Amniotic epithelial cell (primary cell): ENCODE measurements around the gene PHOX2A.
"Not testable (repeated sequence)": the region's sequence is repeated elsewhere in the genome, so short reads cannot be mapped to it uniquely, and the experiment has no call there.

Experiments
- DNase-seq: peaks from one replicate; pipeline ENCODE4 v3.0.0-alpha.2; 2010; ENCODE audit warnings: low read depth

PHOX2A gene

DNA sequence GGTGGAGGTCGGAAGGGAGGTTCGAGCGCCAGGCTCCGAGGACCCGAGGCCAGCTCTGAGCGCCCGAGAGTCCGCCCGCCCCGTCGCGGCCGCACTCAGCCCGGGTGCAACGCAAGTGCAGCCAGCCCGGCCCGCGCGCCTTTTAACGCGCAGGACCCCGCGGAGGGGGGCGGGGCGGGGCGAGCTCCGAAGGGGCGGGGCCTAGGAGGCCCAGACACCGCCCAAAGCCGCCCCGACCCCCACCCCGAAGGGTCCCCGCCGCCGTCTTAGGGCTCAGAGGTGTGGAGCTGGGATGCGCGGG, at the start of gene PHOX2A:
PHOX2A (minus strand) TSS at position 117 of the 301 bp plus-strand sequence. CDS start 172 bp downstream, outside the sequence.
- DNase-seq, result no peak

DNA sequence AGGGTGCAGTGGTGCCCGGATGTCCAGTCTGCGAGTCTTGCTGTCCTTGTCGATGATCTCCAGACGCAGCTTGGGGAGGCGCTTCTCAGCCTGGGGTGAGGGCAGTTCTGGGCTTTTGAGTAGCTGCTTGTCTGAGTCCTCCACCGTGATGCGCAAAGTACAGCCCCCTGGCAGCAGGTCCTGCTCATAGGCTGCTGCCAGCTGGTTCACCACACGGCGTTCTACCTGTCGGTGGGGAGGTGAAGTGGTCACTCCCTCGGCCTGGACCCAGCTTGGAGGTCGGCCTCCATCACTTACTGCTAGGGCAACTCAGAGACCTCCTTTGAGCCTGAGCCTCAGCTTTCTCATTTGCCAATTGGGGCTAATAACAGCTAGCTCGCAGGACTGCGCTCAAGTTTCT, 49.4 kb upstream of the PHOX2A start:
- DNase-seq, result no peak

DNA sequence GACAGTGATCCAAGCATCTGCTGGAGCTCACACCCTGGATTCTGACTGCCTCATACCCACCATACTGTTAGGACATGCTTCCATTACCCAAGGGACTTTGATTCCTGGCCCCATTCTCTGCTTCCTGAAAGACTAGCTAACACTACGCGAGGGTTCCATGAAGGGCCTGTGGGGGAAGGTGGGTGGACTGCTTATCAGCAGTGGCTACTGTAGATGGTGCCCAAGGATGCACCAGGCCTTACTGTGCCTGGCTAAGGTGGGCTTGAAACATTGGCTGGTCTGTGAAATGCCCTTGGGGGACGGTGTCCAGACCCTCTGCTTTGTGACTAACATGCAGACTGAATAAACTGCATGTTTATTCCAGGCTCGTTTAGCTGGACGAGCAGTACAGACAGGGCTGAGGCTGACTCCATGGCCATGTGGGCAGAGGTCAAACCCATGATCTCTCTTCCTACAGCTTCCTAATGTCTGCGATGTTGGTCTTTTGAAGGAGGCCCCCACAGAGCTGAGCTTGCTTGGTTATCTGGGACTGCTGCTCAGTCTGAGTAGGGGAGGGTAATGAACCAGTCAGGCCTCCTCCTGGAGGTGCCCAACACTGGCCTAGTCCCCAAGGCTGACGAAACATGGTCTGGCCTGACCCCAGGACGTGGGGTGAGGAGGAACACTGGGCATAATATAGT, 48.3 kb upstream of the PHOX2A start:
- no peak for DNase-seq

DNA sequence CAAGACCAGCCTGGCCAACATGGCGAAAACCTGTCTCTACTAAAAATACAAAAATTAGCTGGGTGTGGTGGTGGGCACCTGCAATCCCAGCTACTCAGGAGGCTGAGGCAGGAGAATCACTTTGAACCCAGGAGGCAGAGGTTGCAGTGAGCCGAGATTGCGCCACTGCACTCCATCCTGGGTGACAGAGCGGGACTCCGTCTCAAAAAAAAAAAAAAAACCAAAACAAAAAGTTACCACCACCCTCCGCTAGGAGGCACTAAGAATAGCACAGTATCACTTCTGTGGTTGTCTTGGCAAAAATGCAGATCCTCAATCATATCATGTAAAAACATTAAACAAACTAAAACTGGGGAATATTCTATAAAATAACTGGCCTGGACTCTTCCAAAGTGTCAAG, 46.8 kb upstream of the PHOX2A start:
- peak; percentile 39 for DNase-seq

DNA sequence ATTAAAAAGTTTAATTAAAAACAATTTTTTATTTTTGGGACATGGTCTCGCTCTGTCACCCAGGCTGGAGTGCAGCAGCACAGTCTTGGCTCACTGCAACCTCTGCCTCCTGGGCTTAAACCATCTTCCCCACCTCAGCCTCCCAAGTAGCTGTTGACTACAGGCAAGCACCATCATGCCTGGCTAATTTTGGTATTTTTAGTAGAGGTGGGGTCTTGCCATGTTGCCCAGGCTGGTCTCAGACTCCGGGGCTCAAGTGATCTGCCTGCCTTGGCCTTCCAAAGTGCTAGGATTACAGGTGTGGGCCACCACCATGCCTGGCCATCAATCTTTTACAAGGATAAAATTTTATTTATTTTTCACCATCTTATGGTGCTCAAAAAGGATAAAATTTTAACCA, 43.3 kb upstream of the PHOX2A start:
- no peak for DNase-seq

DNA sequence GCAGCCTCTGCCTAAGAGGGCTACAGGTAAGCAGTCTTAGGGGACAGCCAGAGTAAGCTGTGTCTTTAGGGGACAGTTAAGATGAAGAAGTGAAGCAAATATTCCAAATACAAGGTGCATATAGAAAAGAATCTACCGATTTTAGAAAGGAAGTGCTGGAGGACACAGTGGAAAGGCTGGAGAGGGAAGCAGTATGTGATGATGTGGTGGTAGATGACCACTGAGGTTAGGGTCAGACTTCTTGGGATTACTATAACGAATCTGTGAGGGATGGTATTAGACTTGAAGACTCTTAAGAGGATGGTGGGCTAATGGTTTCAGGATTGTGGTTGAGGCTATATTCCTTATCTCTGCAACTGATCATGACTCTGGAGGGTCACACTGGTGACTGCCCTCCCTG, 40.0 kb upstream of the PHOX2A start:
- DNase-seq, result no peak

DNA sequence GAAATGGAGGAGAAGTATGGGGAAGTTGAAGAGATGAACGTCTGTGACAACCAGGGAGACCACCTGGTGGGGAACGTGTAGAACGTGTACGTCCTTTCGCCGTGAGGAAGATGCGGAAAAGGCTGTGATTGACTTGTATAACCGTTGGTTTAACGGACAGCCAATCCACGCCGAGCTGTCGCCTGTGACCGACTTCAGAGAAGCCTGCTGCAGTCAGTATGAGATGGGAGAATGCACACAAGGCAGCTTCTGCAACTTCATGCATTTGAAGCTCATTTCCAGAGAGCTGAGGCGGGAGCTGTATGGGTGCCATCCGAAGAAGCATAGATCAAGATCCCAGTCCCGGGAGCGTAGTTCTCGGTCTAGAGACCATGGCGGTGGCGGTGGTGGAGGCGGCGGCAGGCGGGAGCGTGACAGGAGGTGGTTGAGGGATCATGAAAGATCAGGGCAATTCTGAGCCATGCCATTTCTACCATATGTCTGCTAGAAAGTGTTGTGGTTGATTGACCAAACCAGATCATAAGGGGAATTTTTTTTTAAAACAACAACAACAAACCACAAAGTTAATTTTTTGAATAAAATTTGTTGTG, 36.8 kb upstream of the PHOX2A start:
- no peak for DNase-seq

DNA sequence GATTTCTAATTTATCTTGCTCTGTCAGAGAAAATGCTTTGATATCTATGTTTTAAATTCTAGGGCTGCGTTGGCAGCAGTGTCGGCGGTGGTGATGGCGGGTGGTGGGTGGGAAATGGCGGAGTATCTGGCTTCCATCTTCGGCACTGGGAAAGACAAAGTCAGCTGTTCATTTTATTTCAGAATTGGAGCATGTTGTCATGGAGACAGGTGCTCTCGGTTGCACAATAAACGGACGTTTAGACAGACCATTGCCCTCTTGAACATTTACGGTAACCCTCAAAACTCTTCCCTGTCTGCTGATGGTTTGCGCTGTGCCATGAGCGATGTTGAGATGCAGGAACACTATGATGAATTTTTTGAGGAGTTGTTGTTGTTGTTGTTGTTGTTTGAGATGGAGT, 36.1 kb upstream of the PHOX2A start:
- no peak for DNase-seq

DNA sequence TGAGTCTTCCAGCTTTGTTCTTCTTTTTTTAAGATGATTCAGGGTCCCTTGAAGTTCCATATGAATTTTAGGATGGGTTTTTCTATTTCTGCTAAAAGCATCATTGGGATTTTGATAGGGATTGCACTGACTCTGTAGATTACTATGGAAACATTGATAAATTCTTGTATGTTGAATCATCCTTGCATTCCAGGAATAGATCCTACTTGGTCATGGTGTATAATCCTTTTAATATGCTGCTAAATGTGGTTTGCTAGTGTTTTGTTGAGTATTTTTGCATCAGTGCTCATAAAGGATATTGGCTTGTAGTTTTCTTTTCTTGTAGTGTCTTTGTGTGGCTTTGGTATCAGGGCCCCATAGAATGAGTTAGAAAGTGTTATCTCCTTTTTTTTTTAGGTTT, 34.9 kb upstream of the PHOX2A start:
- DNase-seq, result peak; percentile 39

DNA sequence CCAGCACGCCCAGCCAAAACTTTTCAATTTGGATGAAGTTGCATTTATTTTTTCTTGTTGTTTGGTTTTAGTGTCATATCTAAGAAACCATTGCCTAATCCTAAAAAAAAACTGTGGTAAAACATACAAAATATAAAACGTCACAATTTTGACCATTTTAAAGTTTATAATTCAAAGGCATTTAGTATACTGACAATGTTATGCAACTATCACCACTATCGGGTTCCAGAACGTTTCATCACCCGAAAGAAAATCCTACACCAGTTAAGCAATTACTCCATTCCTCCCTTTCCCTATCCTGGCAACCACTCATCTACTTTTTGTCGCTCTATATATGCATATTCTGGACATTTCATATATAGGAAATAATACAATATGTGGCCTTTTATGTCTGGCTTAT, 30.5 kb upstream of the PHOX2A start:
- peak; percentile 83 for DNase-seq

DNA sequence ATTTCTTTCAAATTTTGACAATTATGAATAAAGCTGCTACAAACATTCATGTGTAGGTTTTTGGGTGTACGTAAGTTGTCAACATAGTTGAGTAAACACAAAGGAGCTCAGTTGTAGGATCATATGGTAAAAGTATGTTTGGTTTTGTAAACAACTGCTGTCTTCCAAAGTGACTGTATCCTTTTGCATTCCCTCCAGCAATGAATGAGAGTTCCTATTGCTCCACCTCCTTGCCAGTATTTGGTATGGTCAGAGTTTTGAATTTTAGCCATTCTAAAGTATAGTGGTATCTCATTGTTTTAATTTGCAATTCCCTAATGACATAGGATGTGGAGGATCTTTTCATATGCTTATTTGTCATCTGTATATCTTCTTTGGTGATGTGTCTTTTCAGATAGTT, 28.0 kb upstream of the PHOX2A start:
- no peak for DNase-seq

DNA sequence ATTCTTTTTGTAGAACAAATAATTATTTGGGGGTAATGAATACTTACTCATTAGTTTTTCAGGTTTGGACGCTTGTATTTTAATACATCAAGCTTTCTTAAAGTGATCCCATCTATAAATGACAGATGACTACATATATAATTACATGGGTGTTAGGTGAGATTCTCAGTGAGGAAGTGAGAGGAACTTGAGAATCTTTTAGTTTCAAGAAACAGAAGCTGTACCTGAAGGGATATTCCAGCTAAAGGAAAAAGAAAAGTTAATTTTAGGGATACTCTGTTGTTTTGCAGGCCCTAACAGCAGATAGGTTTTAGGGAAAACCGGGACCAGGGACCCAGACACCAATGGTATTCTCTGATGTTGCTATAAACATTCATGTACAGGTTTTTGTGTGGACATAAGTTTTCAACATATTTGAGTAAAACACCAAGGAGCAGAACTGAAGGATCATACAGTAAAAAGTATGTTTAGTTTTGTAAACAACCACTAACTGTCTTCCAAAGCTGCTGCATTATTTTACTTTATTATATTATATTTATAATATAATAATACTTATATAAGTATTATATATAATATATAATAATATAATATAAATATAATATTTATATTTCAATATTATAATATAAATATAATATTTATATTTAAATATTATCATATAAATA, 24.1 kb upstream of the PHOX2A start:
- DNase-seq, result no peak

DNA sequence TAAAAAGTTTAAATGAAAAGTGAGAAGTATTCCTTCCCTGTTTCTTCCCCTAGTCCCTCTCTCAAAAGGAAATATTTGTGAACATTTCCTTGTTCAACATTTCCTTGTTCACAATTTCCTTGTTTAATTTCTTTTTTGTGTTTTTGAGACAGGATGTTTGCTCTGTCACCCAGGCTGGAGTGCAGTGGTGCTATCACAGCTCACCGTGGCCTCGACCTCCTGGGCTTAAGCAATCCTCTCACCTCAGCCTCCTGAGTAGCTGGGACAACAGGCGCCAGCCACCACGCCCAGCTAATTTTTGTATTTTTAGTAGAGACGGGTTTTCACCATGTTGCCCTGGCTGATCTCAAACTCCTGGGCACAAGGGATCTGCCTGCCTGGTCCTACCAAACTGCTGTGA, 23.0 kb upstream of the PHOX2A start:
- not testable (repeated sequence) for DNase-seq

DNA sequence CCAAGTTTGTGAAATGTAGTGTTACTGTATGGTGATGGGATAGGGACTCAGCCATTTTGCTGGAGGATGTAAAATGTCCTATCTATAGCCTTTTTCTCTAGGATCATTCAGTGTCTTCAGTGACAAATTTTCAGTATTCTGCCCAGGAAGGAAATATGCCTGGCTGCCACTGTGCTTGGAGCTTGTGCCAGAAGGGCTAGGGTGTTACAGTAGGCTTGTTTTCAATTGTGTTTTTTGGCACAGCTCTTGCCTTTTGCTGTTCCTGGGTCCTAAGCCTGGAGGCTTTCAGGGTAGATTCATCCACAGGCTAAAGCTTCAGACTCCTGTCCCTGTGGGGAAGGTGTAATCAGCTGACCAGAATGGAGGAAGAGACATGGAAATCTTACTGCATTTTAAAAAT, 22.0 kb upstream of the PHOX2A start:
- DNase-seq, result no peak

DNA sequence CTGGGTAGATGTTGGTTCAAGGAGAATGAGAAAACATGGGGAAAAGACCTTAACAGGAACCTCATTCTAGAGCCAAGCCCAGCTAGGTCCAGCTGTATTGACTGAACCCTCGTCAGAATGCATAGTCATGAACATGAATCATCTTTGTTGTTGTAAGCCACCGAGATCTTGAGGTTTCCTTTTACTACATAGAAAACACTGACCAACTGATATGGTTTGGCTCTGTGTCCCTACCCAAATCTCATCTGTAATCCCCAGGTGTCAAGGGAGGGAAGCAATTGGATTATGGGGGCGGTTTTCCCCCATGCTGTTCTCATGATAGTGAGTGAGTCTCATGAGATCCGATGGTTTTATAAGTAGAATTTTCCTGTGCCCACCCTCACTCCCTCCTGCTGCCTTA, 19.4 kb upstream of the PHOX2A start:
- peak; percentile 65 for DNase-seq

DNA sequence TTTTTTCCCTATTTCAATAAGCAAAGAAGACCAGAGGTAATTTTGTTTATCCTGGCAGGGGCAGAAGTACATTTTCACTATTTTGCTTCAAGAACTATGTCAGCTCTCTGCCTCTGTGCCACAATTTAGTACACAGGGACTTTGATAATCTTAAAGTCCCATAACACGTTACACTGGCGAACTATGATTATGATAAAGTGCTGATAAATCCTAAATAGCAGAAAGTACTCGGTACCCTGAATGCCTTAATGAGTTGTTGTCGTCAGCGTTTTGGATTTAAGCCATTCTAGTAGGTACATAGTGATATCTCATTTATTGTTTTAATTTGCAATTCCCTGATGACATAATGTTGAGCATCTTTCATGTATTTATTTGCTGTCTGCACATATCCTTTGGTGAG, 16.6 kb upstream of the PHOX2A start:
- no peak for DNase-seq

DNA sequence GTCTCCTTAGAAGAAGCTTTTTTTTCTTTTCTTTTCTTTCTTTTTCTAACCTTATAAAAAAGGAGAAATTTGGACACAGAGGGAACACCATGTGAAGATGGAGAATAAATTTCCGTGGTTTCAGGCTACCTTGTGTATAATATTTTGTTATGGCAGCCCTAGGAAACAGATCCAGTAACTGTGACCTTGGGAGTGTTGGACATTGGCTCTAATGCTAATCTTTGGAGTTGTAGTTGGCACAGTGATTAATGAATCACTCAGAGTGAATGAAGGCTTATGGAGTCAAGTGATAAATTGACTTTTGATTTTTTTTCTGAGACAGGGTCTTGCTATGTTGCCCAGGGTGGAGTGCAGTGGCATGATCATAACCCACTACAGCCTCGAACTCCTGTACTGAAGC, 15.5 kb upstream of the PHOX2A start:
- no peak for DNase-seq

DNA sequence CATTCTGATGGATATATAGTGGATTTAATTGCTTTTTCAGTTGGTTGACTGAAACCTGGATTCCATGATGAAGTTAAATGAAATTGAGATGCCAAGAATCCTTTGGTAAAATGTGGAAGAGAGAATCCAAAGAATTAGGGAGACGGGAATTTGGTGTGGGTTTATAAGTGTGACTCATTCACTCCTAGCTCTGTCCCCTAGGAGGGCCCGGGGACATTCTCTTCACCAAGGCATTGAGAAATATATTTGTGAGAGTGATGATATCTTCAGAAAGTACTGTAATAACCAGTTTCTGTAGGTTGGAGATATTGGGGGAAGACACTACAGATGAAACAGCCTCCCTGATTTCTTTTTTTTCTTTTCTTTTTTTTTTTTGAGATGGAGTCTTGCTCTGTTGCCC, 13.6 kb upstream of the PHOX2A start:
- no peak for DNase-seq

DNA sequence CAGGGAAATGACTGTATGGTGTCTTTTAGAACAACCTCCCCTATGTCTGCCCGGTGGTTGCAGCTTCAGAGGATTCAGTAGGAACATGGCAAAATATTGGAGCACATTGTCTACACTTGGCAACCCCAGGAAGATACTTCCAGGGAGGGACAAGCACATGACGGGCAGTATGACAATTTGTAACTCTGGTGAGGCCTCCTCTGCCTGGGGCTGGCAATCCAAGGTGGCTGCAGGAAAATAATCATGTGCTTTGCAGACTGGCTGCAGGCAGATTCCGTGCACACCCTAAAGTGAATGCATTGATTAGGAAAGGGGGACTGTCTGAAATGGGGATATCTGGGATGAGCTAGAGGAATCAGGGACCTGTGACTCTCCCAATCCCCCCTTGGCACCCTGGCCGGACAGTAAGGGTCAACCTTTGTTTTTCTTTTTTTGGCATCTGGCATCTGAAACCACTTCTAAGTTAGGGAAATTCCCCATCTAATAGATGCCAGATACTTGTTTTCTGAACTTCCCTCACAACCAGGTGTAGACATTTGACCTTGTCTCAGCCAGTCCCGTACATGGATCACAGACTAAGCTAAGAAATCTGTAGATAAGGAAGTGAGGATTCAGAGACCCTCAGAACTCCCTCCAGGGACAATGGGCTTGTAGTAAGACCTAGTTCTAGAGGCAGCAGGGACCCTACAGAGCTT, 10.5 kb upstream of the PHOX2A start:
- no peak for DNase-seq

DNA sequence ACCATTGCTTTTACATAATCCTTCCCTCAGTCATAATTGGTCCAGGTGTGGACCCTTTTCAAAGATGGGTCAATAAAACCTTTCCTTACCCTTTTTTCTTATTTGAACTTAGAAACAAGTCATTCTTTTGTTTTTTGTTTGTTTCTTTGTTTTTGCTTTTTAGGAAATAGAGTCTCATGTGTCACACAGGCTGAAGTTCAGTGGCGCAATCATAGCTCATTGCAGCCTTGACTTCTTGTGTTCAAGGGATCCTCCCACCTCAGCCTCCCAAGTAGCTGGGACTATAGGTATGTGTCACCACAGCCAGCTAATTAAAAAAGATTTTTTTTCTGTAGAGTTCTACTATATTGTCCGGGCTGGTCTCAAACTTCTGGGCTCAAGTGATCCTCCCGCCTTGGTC, 9.4 kb upstream of the PHOX2A start:
- DNase-seq, result no peak

DNA sequence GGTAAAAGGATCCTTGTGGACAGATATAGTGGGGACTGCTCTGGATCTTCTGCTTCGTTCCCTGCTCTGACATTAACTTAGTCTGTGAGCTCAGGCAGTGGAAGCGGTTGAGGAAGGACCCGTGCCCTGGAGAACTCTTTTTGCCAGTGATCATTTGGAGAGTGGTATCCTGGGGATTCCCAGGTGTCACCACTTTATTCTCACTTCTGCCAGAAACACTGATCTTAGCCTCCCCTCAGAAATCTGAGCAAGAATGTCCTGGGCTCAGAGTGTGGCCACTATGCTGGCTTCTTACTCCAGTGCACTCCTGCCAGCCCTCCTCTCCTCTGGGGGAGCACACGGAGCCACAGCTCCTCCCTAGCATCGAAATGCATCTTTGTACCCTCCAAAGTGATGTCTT, 7.6 kb upstream of the PHOX2A start:
- DNase-seq, result no peak

DNA sequence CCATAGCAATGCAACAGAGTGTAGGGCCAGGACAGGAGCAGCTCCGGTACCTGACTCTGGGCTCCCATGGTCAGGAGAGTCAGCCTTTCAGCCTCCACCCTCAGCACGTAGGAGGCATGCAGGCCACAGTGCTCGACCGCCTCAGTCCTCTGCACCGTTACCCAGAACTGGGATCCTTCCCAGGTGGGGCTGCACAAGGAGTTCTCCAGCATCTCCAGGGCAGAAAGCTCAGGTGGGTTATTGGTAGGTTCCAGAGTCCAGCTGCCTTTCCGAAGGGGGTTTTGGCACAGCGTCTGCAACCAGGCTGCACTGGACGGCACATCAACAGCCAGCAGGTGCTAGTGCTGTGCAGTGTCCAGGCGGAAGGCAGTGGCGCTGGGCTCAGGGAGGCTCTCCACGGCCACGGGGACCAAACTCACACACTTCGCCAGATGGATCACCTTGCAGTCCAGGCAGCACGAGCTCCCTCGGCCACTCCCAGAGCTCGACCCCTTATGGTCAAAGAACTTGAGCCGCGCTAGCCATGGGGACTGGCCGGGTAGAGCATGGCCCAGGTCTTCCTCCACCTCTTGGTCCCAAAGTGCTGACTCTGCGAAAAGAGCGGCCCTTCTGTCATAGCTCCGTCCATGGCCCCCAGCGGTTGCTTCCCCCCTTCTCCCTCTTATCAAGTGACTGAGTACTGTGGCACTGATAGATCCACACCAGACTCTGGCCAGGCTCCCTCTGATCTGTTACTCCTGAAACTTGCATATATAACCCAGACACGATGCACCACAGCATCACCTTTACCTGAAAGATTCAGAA, 6.9 kb upstream of the PHOX2A start:
- no peak for DNase-seq
